ENCODE data around the gene CAPN8.

CAPN8 gene

DNA sequence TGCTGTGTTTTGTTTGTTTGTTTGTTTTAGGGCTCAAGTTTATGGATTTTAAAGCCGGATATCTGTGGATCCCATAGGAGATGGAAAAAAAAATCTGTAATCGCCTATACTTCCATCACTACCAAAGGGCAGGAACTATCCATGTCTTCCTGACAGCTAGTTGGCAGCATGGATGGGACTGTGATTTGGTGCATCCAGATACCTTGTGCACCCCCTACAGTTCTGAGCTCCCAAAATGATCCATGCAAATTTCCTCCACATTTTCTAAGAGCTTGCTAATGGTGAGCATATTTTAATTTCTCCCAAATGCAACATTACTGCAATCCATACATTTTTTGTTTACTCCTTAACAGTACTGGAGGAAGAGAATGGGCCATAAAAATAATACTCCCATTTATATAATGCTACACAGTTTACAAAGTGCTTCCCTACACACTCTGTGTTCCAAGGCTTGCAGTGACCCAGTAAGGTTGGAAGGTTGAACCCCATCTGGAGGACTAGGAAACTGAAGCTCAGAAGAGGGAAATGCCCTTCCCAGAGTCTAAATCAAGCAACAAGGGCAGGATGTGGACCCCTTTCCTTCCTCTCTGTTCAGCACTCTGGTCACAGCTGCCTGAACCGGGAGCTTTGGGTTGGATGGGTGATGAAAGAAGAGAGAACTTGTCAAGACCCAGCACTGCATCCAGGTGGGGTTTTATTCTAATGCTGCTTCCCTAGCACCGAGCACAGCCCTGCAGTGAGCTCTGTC is 48.0 kb downstream of the CAPN8 start:
- DNase-seq (ENCODE audit: low read depth): no peak

GRCh38 chr1:223616586-223616985 is 48.9 kb downstream of the CAPN8 start:
- no peak for DNase-seq (ENCODE audit: low read depth)

GRCh38 chr1:223611936-223612335 is 53.6 kb downstream of the CAPN8 start:
- DNase-seq (ENCODE audit: low read depth): no peak

DNA sequence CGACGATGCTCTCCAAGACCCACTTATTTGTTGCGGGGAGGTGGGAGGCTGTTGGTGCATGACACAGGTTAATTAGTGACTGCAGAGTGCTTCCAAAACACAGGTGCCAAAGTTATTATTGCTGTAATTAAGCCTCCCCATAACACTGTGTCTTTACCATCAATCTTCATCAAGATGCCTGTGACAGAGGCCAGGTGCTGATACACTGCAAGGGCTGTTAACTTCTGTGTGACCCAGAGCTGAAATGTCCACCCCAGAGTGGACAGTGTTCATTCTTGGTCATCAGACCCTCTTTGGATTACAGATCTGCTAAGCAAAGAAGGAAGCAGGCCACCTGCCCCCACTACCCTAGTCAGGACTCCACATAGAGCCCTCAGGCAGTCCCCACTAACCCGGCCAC is 55.5 kb downstream of the CAPN8 start:
- no peak for DNase-seq (ENCODE audit: low read depth)

GRCh38 chr1:223609066-223609465 is 56.4 kb downstream of the CAPN8 start:
- no peak for DNase-seq (ENCODE audit: low read depth)

- no peak for DNase-seq (ENCODE audit: low read depth)
Measured at GRCh38 chr1:223558512-223558911, 107.0 kb downstream of the CAPN8 start.

GRCh38 chr1:223557130-223557475 is 108.4 kb downstream of the CAPN8 start:
- no peak for DNase-seq (ENCODE audit: low read depth)

GRCh38 chr1:223556414-223557129 is 108.9 kb downstream of the CAPN8 start:
- DNase-seq (ENCODE audit: low read depth): no peak

GRCh38 chr1:223553957-223554356 is 111.5 kb downstream of the CAPN8 start:
- DNase-seq (ENCODE audit: low read depth): no peak

GRCh38 chr1:223551610-223552009 is 113.9 kb downstream of the CAPN8 start:
- DNase-seq (ENCODE audit: low read depth): no peak

DNA sequence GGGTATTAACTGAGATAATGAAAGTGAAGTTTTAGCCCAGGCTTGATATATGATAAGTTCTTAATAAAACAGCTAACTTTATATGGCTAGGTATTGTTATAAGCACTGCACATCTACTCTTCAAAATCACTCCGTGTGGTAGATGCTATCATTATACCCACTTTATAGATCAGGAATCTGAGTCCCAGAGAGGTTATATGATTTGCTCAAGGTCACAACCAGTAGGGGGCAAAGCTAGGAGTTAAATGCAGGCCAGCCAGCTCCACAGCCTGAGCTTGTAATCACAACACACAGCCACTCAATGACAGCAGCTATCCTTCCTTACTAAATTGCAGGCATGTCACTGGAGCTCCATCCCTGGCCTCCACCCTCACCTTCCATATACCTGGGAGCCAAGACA is 115.8 kb downstream of the CAPN8 start:
- DNase-seq (ENCODE audit: low read depth): no peak

DNA sequence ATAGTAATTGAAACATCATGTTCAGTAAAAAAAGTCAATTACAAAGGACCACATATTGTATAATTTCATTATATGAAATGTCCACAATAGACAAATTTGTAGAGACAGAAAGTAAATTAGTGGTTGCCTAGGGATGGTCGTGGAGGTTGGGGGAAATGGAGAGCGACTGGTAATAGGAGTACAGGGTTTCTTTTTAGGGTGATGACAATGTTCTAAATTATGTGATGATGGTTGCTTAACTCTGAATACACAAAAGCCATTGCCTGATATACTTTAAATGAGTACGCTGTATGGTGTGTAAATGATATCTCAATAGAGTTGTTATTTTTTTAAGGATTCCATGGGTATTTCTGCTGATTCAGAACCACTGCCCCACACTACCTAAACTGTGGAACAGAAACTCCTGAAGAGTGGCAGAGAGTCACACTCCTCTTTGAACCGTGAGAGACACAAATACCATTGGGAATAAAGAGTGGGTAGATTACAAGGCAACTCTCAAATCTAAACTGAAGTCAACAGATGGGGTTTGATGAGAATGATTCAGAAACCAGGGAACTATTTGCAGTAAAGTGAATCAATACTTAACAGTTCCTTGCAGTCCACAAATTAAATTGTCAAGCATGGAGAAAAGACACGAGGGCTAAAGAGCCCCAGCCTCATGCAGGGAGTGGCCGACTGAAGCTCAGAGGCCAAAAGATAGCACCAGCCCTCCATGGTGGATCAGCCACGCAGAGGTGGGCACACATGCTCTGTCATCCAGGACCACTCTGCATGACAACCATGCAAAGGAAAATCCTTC is 118.0 kb downstream of the CAPN8 start:
- no peak for DNase-seq (ENCODE audit: low read depth)

- no peak for DNase-seq (ENCODE audit: low read depth)
Measured at GRCh38 chr1:223545343-223545742, 120.2 kb downstream of the CAPN8 start.

- no peak for DNase-seq (ENCODE audit: low read depth)
Measured at GRCh38 chr1:223543560-223543959, 121.9 kb downstream of the CAPN8 start.

DNA sequence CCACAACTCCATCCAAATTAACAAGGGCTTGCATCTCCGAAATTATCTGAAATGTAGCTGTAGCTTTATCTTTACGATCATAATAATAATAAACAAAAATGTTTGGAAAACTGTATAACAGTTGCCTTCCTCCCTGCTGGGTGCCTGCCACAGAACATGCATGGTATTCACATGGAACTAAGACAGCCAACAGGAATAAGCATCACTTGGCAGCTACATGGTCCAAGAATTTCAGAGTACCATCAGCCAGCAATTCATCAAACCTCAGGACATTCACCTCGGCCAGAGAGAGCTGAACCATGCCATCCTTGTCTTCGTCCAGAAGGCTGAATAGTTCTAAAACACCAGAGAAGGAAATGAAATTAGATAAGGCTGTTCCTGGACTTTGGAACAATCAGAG is 122.7 kb downstream of the CAPN8 start:
- DNase-seq (ENCODE audit: low read depth): no peak

DNA sequence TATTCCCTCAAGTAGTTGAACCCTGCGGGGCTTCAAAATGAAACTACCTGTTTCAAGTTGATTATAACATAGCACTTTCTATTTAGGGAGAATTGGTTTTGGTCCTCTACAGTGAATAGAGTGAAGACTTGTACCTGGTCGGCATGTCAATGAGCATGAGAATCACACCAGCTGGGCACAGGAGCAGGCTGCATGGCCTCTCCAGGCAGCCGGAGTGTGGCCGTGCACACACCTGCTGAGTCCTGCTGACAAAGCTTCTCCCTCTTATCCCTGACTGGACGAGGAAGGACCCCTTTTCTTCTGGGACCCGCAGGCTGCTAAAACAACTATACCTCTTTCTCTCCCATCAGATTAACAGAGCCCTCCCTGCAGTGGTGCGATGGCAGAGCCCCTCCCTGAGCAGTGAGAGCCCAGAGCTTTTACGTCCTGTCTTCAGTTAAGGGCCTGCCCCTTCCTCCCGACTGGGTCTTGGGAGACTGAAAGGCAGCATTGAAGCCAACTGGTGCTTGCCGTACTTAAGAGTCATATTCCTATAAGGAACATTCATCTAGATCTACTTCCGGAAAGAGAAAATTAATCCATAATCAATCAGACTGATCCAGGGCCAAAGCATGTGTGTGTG is 124.9 kb downstream of the CAPN8 start:
- DNase-seq (ENCODE audit: low read depth): no peak

- no peak for DNase-seq (ENCODE audit: low read depth)
Measured at GRCh38 chr1:223539750-223540149, 125.8 kb downstream of the CAPN8 start.

GRCh38 chr1:223538981-223539380 is 126.5 kb downstream of the CAPN8 start:
- DNase-seq (ENCODE audit: low read depth): no peak

- no peak for DNase-seq (ENCODE audit: low read depth)
Measured at GRCh38 chr1:223535319-223535718, 130.2 kb downstream of the CAPN8 start.

GRCh38 chr1:223534677-223535076 is 130.8 kb downstream of the CAPN8 start:
- no peak for DNase-seq (ENCODE audit: low read depth)

DNA sequence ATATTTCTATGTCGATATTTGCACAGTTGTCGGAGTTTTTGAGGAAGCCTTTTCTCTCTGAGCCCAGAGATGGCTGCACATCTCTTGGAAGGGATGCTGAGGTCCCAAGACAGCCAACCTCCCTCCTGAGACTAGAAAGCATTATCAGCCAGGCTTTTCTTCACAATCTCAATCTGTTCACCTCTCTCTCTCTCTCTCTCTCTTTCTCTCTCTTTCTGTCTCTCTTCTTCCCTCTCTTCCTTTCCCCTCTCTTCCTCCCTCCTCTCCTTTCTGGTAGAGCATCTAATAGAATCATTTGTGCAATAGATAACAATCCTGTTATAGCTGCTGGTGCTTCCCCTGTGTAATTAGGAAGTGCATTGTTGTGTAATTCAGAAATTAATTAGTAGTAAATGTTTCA is 131.8 kb downstream of the CAPN8 start:
- DNase-seq (ENCODE audit: low read depth): no peak

DNA sequence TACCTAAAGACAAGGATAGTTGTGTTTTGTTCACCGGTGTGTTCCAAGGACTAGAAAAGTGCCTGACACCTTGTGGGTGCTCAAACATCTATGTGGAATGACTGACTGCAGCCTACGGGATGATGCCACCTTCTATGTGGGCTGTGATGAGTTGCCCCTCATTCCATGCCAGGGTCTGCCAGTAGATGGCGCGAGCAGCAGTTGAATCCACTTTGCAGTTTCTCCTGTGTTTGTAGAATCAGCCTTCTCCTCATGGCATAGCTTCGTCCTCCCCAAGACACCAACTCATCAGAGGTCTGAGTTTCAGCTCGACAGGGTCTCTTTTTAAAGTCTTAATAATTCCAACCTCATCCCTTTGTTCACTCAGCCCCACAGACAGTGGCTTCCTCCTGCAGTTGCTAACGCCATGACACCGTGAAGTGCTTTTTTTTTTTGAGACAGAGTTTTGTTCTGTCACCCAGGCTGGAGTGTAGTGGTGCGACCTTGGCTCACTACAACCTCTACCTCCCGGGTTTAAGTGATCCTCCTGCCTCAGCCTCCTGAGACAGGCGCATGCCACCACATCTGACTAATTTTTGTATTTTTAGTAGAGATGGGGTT is 133.7 kb downstream of the CAPN8 start:
- DNase-seq (ENCODE audit: low read depth): peak; percentile 2
